ENCODE measurements around the gene EBF3. TPM values are rescaled to one million over a fixed set of nuclear protein-coding genes. Genes with fewer than 3 reads are reported as not detected.

EBF3 gene
- total RNA-seq, 1 experiment from 2014 or later: 0.22 TPM

GRCh38 chr10:129912166-129912917 lies 51.7 kb downstream of the EBF3 start:
- no CpG with 5 or more reads among the region's 11 CpGs for WGBS (ENCODE audit: extremely low coverage, insufficient read length, low lambda C conversion rate)
- Histone ChIP-seq H3K9ac (ENCODE audit: extremely low read depth, insufficient read length, low read length) (no peak overlapping the region), H3K79me1 (ENCODE audit: insufficient read depth, low read depth, low read length, poor library complexity, severe bottlenecking) (no peaks in the 10 kb centered on the region), H2BK20ac (ENCODE audit: low read depth, low read length, poor library complexity, severe bottlenecking) (no peak overlapping the region), H2BK120ac (ENCODE audit: low read depth, low read length, poor library complexity, severe bottlenecking) (no peak overlapping the region), H3K4me2 (ENCODE audit: insufficient read depth, insufficient read length, low read length) (no peak overlapping the region), H2BK12ac (ENCODE audit: insufficient read length, low read depth, low read length) (no peak overlapping the region), H2AK5ac (ENCODE audit: insufficient read length, low read length) (no peak overlapping the region), H4K91ac (ENCODE audit: insufficient read length, low read depth, low read length) (no peak overlapping the region), H4K8ac (replicated peaks; ENCODE audit: insufficient read length, low read depth, low read length) (no peak overlapping the region), H4K20me1 (ENCODE audit: control insufficient read depth, insufficient read depth, insufficient read length) (peaks cover 5% of the 10 kb centered on the region), H3K18ac (ENCODE audit: insufficient read length, low read depth, low read length) (no peak overlapping the region), H3K27ac (ENCODE audit: insufficient read length, low read depth, low read length) (no peak overlapping the region), H4K5ac (ENCODE audit: insufficient read length, low read depth, low read length) (no peak overlapping the region), H3K27me3 (ENCODE audit: insufficient read depth, low read length) (no peaks in the 10 kb centered on the region), H3T11ph (ENCODE audit: low read length) (no peak overlapping the region), H3K14ac (ENCODE audit: insufficient read depth, low read length) (no peak overlapping the region), H2BK5ac (ENCODE audit: insufficient read length, low read length) (no peak overlapping the region), H3K4ac (ENCODE audit: low read depth, low read length) (no peak overlapping the region), H3K56ac (ENCODE audit: insufficient read length, low read depth, low read length) (no peak overlapping the region), H3K23ac (ENCODE audit: insufficient read length, low read depth, low read length) (no peak overlapping the region), H3K4me1 (ENCODE audit: insufficient read depth, low read length) (no peaks in the 10 kb centered on the region), H3K23me2 (ENCODE audit: insufficient read length, low read depth, low read length, poor library complexity, severe bottlenecking) (no peaks in the 10 kb centered on the region), H3K9me3 (ENCODE audit: control insufficient read depth, low read depth, low read length) (no peaks in the 10 kb centered on the region), H2AFZ (ENCODE audit: low read length) (no peak overlapping the region), H2BK15ac (ENCODE audit: low read depth, low read length) (no peak overlapping the region), H3K79me2 (ENCODE audit: insufficient read depth, low read length) (no peaks in the 10 kb centered on the region)
- no peak for TF ChIP-seq CTCF (conservative IDR thresholded peaks at IDR 0.05)
- DNase-seq: no peak
- H3K27ac Mint-ChIP-seq: no peak overlapping the region
- no peaks in the 10 kb centered on the region; a peak in 1 of 5 replicates for H3K9me3 Mint-ChIP-seq
- peaks cover 19 to 21% of the 10 kb centered on the region in 2 experiments for H3K4me1 Mint-ChIP-seq
- no peak overlapping the region for H3K4me3 Mint-ChIP-seq
- H3K36me3 Mint-ChIP-seq (ENCODE audit: insufficient read depth in 1 of 3, low read depth in 3 of 3): no peaks in the 10 kb centered on the region
- no peaks in the 10 kb centered on the region for H3K27me3 Mint-ChIP-seq (ENCODE audit: low read depth)
